Measurements from ENCODE around the gene NOL4L. TPM values are rescaled to one million over a fixed set of nuclear protein-coding genes. Genes with fewer than 3 reads are reported as not detected.

Gene NOL4L
- total and polyA plus RNA-seq, 2 experiments from 2014 or later = 38.8 to 39.2 TPM

- DNase-seq (ENCODE audit: low spot score) (no peak), ATAC-seq (no peak)
- Histone ChIP-seq H2AFZ (no peak overlapping the region), H3K27ac (ENCODE audit: low read depth) (no peak overlapping the region), H3K79me2 (replicated peaks; ENCODE audit: insufficient read depth) (no peaks in the 10 kb centered on the region), H3K9me2 (ENCODE audit: insufficient read depth) (no peaks in the 10 kb centered on the region), H3F3A (replicated peaks; ENCODE audit: low read depth) (peaks cover 5% of the 10 kb centered on the region), H3K4me1 (ENCODE audit: insufficient read depth) (peaks cover 21% of the 10 kb centered on the region), H4K20me1 (replicated peaks; ENCODE audit: insufficient read depth) (peaks cover 34% of the 10 kb centered on the region), H3K4me3 (no peak overlapping the region), H3K27me3 (ENCODE audit: insufficient read depth) (no peaks in the 10 kb centered on the region), H3K4me2 (no peak overlapping the region), H3K36me3 (ENCODE audit: insufficient read depth) (no peaks in the 10 kb centered on the region; the same call in 1 of the 2 replicates)
- TF ChIP-seq EZH2 (IDR thresholded peaks at IDR 0.05; ENCODE audit: low read depth, unreplicated experiment) = no peak
- no peak for TF ChIP-seq POLR2AphosphoS5 (IDR thresholded peaks at IDR 0.05; ENCODE audit: low read depth)
- no peak for TF ChIP-seq CREB1 (CRISPR knock-in tag; IDR thresholded peaks at IDR 0.05; ENCODE audit: low read depth)
- TF ChIP-seq CTCF (conservative IDR thresholded peaks at IDR 0.05; ENCODE audit: low read depth in 2 of 2) = no peak
- no peak for TF ChIP-seq ZNF331 (CRISPR knock-in tag; IDR thresholded peaks at IDR 0.05; ENCODE audit: low read depth)
- TF ChIP-seq NANOG (IDR thresholded peaks at IDR 0.05; ENCODE audit: borderline replicate concordance) = no peak
- TF ChIP-seq REST (IDR thresholded peaks at IDR 0.05; ENCODE audit: unreplicated experiment) = no peak
- no peak for TF ChIP-seq ZNF114 (CRISPR knock-in tag; IDR thresholded peaks at IDR 0.05)
- TF ChIP-seq ETS1 (IDR thresholded peaks at IDR 0.05) = no peak
- no peak for TF ChIP-seq EZH2phosphoT487 (IDR thresholded peaks at IDR 0.05; ENCODE audit: unreplicated experiment)
- TF ChIP-seq ZNF462 (CRISPR knock-in tag; IDR thresholded peaks at IDR 0.05) = no peak
- no peak for TF ChIP-seq JUNB (IDR thresholded peaks at IDR 0.05; ENCODE audit: unreplicated experiment)
- no peak for TF ChIP-seq STAT1 (IDR thresholded peaks at IDR 0.05; ENCODE audit: unreplicated experiment)
- Mint-ChIP-seq H3K36me3 (ENCODE audit: low read depth) (no peaks in the 10 kb centered on the region; the same call in 2 of the 3 replicates), H3K4me1 (peaks cover 26% of the 10 kb centered on the region), H3K27me3 (ENCODE audit: insufficient read depth, low read depth, poor library complexity) (peaks cover 1% of the 10 kb centered on the region), H3K27ac (no peak overlapping the region), H3K9me3 (no peaks in the 10 kb centered on the region), H3K4me3 (no peak overlapping the region)
These were observed 144.4 kb downstream of the NOL4L start for GRCh38 chr20:32440758-32441078.

All from GM23338 (cell line).